K562 (cell line): Measurements from ENCODE around the gene COL25A1.

Source experiments
- EHMT2 ChIP-seq: fragments of 450-650 bp; IDR thresholded peaks from 2 replicates; pipeline ENCODE4 v1.6.1; 2018; ENCODE audit warnings: antibody characterized with exemption
- ELF4 ChIP-seq: fragments of 450-650 bp; formaldehyde crosslinking; IDR thresholded peaks from 2 replicates; pipeline ENCODE4 v1.4.0; 2022; ENCODE audit warnings: missing genetic modification characterization
- RUNX1 ChIP-seq: sonication (generic); IDR thresholded peaks from 2 replicates; pipeline ENCODE4 v1.6.1; 2016; ENCODE audit warnings: antibody characterized with exemption, low read depth
- TCFL5 ChIP-seq: fragments of 250-450 bp; sonication (Bioruptor Pico); conservative IDR thresholded peaks from 2 replicates; pipeline ENCODE4 v1.6.1; 2021; ENCODE audit warnings: mild to moderate bottlenecking, moderate library complexity, matching md5 sums
- ZFP36 ChIP-seq: fragments of 150-350 bp; IDR thresholded peaks from 2 replicates; pipeline ENCODE4 v1.6.1; 2018; ENCODE audit warnings: low read length, low read depth; ENCODE audit not compliant: partially characterized antibody
- ZNF23 ChIP-seq: fragments of 250-450 bp; sonication (Bioruptor Pico); IDR thresholded peaks from 2 replicates; pipeline ENCODE4 v1.4.0; 2020; ENCODE audit warnings: mild to moderate bottlenecking
- TF ChIP-seq, protein P1 (sequence below): IDR thresholded peaks from 3 replicates; pipeline ENCODE4 v1.6.1; 2011; ENCODE audit warnings: borderline replicate concordance, mild to moderate bottlenecking; ENCODE audit not compliant: insufficient read length, insufficient read depth

DNA sequence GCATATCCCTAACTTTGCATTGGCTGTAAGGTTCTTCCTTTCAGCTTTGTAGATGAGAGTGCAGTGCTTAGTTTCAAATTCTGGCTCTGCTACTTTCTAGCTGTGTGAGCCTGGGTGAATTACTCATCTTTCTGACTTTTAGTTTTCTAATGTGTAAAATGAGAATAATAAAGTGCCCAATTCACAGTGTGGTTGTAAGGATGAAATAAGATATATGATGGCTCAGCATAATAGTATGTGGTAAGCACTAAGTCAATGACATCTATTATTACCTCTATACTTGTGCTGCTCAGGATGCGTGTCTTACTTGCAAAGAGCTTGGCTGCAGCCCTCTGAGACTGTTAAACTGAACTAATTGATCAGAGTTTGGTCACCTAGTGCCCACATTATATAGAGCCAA, 509.0 kb downstream of the COL25A1 start:
- TF ChIP-seq TCFL5 (CRISPR knock-in tag) (no peak), ZFP36 (no peak), EHMT2 (no peak), ZNF23 (no peak), ELF4 (CRISPR knock-in tag) (no peak), RUNX1 (no peak)
- TF ChIP-seq, protein P1, sequence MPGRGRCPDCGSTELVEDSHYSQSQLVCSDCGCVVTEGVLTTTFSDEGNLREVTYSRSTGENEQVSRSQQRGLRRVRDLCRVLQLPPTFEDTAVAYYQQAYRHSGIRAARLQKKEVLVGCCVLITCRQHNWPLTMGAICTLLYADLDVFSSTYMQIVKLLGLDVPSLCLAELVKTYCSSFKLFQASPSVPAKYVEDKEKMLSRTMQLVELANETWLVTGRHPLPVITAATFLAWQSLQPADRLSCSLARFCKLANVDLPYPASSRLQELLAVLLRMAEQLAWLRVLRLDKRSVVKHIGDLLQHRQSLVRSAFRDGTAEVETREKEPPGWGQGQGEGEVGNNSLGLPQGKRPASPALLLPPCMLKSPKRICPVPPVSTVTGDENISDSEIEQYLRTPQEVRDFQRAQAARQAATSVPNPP, result no peak
